MCF 10A (cell line): ENCODE results near the gene GABRD. TPM values are rescaled to one million over a fixed set of nuclear protein-coding genes. Genes with fewer than 3 reads are reported as not detected.

ENCODE experiments used
- BruUV-seq: library from RNA; stranded (reverse); fragments of 400-500 nt; replicated peaks from 2 replicates; lab custom pipeline; 2021; lab: Mats Ljungman, UMichigan
- CTCF ChIA-PET: fragments of 300-600 bp; sonication (Branson Sonifier 250); formaldehyde crosslinking; extraction: SDS; loops from one replicate; lab custom pipeline; 2021; ENCODE audit warnings: antibody characterized with exemption, inconsistent platforms; lab: Yijun Ruan, JAX
- POLR2A ChIA-PET: fragments of 300-600, 350-650 bp; sonication (Branson Sonifier 250); formaldehyde crosslinking; extraction: SDS; loops from one replicate; lab custom pipeline; 2020; ENCODE audit warnings: antibody characterized with exemption, inconsistent platforms; lab: Yijun Ruan, JAX
- DNase-seq: peaks from one replicate; pipeline ENCODE4 v3.0.0-alpha.2; 2018; ENCODE audit not compliant: unreplicated experiment
- H3K27ac Mint-ChIP-seq: one replicate; pipeline ENCODE4 v1.8.0; 2022; ENCODE audit warnings: mild to moderate bottlenecking, low read depth, mixed read lengths; ENCODE audit not compliant: unreplicated experiment
- H3K27me3 Mint-ChIP-seq: one replicate; pipeline ENCODE4 v1.8.0; 2022; ENCODE audit warnings: mixed read lengths; ENCODE audit not compliant: insufficient read depth, unreplicated experiment
- H3K36me3 Mint-ChIP-seq: one replicate; pipeline ENCODE4 v1.8.0; 2022; ENCODE audit warnings: mild to moderate bottlenecking, moderate library complexity, mixed read lengths; ENCODE audit not compliant: insufficient read depth, unreplicated experiment
- H3K4me1 Mint-ChIP-seq: one replicate; pipeline ENCODE4 v1.8.0; 2022; ENCODE audit warnings: mixed read lengths; ENCODE audit not compliant: insufficient read depth, unreplicated experiment
- H3K4me3 Mint-ChIP-seq: one replicate; pipeline ENCODE4 v1.8.0; 2022; ENCODE audit warnings: mild to moderate bottlenecking, moderate library complexity, mixed read lengths; ENCODE audit not compliant: unreplicated experiment
- H3K9me3 Mint-ChIP-seq: one replicate; pipeline ENCODE4 v1.8.0; 2022; ENCODE audit warnings: mixed read lengths; ENCODE audit not compliant: unreplicated experiment
- CTCF ChIP-seq: fragments of 200-600 bp; IDR thresholded peaks from one replicate; pipeline ENCODE4 v1.8.0; 2022; ENCODE audit warnings: antibody characterized with exemption, mild to moderate bottlenecking; ENCODE audit not compliant: unreplicated experiment
- intact Hi-C: fragments of 100-400 bp; cut with micrococcal nuclease; formaldehyde crosslinking; loops from 2 replicates; pipeline ENCODE4 v1.14.1; 2022
- total RNA-seq: library from RNA; stranded (reverse); gene quantifications from 2 replicates; pipeline ENCODE4 v1.2.3, GENCODE V29; 2022

Gene GABRD
- total RNA-seq, 1 experiment from 2014 or later, result not detected

GRCh38 chr1:2078170-2078569 is 59.0 kb downstream of the GABRD start:
- Mint-ChIP-seq H3K36me3 (peaks cover 27% of the 10 kb centered on the region), H3K9me3 (peaks cover 17% of the 10 kb centered on the region), H3K4me1 (no peaks in the 10 kb centered on the region), H3K27me3 (no peaks in the 10 kb centered on the region), H3K27ac (no peak overlapping the region), H3K4me3 (no peak overlapping the region)
- no peak for TF ChIP-seq CTCF
- POLR2A ChIA-PET, result no interaction called here
- DNase-seq, result no peak
- BruUV-seq, result no TSS peak
- intact Hi-C loops, result no loop called here
- CTCF ChIA-PET, result interaction anchor here (0.9 to 1.1 kb wide), 2 partner anchors 10 to 96 kb away, joined by 3 read pairs; no protein-coding TSS in a partner anchor

- Mint-ChIP-seq H3K9me3 (peaks cover 17% of the 10 kb centered on the region), H3K27me3 (no peaks in the 10 kb centered on the region), H3K4me1 (no peaks in the 10 kb centered on the region), H3K27ac (no peak overlapping the region), H3K36me3 (peaks cover 27% of the 10 kb centered on the region), H3K4me3 (no peak overlapping the region)
- ChIA-PET POLR2A (no interaction called here), CTCF (no interaction called here)
- DNase-seq, result no peak
- TF ChIP-seq CTCF, result no peak
- no TSS peak for BruUV-seq
- intact Hi-C loops, result no loop called here
Measured at GRCh38 chr1:2079396-2080085, 60.4 kb downstream of the GABRD start.

GRCh38 chr1:2080140-2080539 is 61.0 kb downstream of the GABRD start:
- Mint-ChIP-seq H3K36me3 (peaks cover 27% of the 10 kb centered on the region), H3K4me1 (no peaks in the 10 kb centered on the region), H3K27me3 (no peaks in the 10 kb centered on the region), H3K9me3 (peaks cover 17% of the 10 kb centered on the region), H3K4me3 (no peak overlapping the region), H3K27ac (no peak overlapping the region)
- DNase-seq, result no peak
- BruUV-seq, result no TSS peak
- POLR2A ChIA-PET, result no interaction called here
- TF ChIP-seq CTCF, result no peak
- intact Hi-C loops, result no loop called here
- CTCF ChIA-PET, result no interaction called here

Other genes starting within 250 kb of the GABRD start
- gene NADK, start 240.9 kb upstream of the GABRD start, total RNA-seq, result 106 and 107 TPM in 2 replicates
- 426 and 430 TPM in 2 replicates for gene GNB1, start 128.3 kb upstream of the GABRD start, total RNA-seq
- 1.7 and 2.8 TPM in 2 replicates for gene CALML6, start 104.1 kb upstream of the GABRD start, total RNA-seq
- gene TMEM52, start 100.1 kb upstream of the GABRD start, total RNA-seq, result 0.91 and 1.2 TPM in 2 replicates
- not detected in 2 replicates for gene CFAP74, start 15.6 kb upstream of the GABRD start, total RNA-seq
- 20.3 and 24.9 TPM in 2 replicates for gene PRKCZ, start 31.1 kb downstream of the GABRD start, total RNA-seq
- 75.9 and 88.8 TPM in 2 replicates for gene FAAP20, start 175.4 kb downstream of the GABRD start, total RNA-seq
- gene SKI, start 209.0 kb downstream of the GABRD start, total RNA-seq, result 42.7 and 53.7 TPM in 2 replicates